ENCODE results near the gene GAPDH. TPM values are rescaled to one million over a fixed set of nuclear protein-coding genes. Genes with fewer than 3 reads are reported as not detected.
A peak's percentile ranks its signal among the peaks of the same experiment; 100 is the strongest.
"Not testable (repeated sequence)": the region's sequence is repeated elsewhere in the genome, so short reads cannot be mapped to it uniquely, and the experiment has no call there.

GAPDH gene
- total RNA-seq, 4 donors from 2014 or later = 962 to 1,122 (median 1,020) TPM

GRCh38 chr12:6536894-6537579 lies 2.7 kb downstream of the GAPDH start:
- DNase-seq = no peak
- no peaks in the 10 kb centered on the region for H3K36me3 ChIP-seq
- H3K9me3 ChIP-seq = no peaks in the 10 kb centered on the region
- TF ChIP-seq CTCF (IDR thresholded peaks at IDR 0.05) = no peak
- no peak for TF ChIP-seq POLR2A (IDR thresholded peaks at IDR 0.05)
- peaks cover 3 to 32% of the 10 kb centered on the region in 2 donors for H3K4me1 ChIP-seq
- intact Hi-C loops (cut with DNase I; ENCODE audit: low total_unique reads) = loop anchor here (5.0 to 10.0 kb wide), 2 partner anchors 115 to 202 kb away; no protein-coding TSS in a partner anchor
- H3K27ac ChIP-seq = peak overlapping the region; percentile 90 to 94
- H3K27me3 ChIP-seq = no peaks in the 10 kb centered on the region
- no peak overlapping the region for H3K4me3 ChIP-seq

DNA sequence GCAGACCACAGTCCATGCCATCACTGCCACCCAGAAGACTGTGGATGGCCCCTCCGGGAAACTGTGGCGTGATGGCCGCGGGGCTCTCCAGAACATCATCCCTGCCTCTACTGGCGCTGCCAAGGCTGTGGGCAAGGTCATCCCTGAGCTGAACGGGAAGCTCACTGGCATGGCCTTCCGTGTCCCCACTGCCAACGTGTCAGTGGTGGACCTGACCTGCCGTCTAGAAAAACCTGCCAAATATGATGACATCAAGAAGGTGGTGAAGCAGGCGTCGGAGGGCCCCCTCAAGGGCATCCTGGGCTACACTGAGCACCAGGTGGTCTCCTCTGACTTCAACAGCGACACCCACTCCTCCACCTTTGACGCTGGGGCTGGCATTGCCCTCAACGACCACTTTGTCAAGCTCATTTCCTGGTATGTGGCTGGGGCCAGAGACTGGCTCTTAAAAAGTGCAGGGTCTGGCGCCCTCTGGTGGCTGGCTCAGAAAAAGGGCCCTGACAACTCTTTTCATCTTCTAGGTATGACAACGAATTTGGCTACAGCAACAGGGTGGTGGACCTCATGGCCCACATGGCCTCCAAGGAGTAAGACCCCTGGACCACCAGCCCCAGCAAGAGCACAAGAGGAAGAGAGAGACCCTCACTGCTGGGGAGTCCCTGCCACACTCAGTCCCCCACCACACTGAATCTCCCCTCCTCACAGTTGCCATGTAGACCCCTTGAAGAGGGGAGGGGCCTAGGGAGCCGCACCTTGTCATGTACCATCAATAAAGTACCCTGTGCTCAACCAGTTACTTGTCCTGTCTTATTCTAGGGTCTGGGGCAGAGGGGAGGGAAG lies 3.5 kb downstream of the GAPDH start:
- H3K36me3 ChIP-seq = not testable (repeated sequence)
- H3K27ac ChIP-seq = peak overlapping the region; percentile 65 to 72
- intact Hi-C loops (cut with DNase I; ENCODE audit: low total_unique reads) = loop anchor here (5.0 to 10.0 kb wide), 2 partner anchors 115 to 203 kb away; no protein-coding TSS in a partner anchor

DNA sequence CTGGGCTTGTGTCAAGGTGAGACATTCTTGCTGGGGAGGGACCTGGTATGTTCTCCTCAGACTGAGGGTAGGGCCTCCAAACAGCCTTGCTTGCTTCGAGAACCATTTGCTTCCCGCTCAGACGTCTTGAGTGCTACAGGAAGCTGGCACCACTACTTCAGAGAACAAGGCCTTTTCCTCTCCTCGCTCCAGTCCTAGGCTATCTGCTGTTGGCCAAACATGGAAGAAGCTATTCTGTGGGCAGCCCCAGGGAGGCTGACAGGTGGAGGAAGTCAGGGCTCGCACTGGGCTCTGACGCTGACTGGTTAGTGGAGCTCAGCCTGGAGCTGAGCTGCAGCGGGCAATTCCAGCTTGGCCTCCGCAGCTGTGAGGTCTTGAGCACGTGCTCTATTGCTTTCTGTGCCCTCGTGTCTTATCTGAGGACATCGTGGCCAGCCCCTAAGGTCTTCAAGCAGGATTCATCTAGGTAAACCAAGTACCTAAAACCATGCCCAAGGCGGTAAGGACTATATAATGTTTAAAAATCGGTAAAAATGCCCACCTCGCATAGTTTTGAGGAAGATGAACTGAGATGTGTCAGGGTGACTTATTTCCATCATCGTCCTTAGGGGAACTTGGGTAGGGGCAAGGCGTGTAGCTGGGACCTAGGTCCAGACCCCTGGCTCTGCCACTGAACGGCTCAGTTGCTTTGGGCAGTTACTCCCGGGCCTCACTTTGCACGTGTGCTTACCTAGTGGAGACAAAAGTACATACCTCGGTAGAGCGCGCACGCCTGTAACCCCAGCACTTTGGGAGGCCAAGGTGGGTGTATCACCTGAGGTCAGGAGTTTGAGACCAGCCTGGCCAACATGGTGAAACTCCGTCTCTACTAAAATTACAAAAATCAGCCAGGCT lies 4.3 kb downstream of the GAPDH start:
- peak overlapping the region; percentile 65 to 72 for H3K27ac ChIP-seq
- intact Hi-C loops (cut with DNase I; ENCODE audit: low total_unique reads) = loop anchor here (5.0 to 10.0 kb wide), 2 partner anchors 116 to 204 kb away; no protein-coding TSS in a partner anchor

More for the DNA sequence above, 3.5 kb downstream of the GAPDH start:
- DNase-seq = peak; percentile 76 to 85
- H3K4me1 ChIP-seq = peaks cover 3 to 28% of the 10 kb centered on the region in 2 donors
- not testable (repeated sequence) for H3K27me3 ChIP-seq, H3K9me3 ChIP-seq, H3K4me3 ChIP-seq
- TF ChIP-seq CTCF (IDR thresholded peaks at IDR 0.05) = peak; percentile 75 to 95 (median 78)

DNA sequence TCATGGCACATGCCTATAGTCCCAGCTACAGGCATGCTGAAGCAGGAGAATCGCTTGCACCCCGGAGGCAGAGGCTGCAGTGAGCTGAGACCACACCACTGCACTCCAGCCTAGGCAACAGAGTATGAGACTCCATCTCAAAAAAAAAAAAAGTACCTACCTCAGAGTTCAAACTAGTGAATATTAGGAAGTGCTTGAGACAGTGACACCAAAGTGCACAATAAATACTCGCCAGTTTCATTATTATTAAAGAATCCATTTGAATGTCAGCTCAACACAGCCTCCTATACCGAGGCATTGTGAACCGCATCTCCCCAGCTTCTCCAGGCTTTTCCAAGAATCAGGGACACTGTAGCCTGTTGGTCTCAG lies 5.0 kb downstream of the GAPDH start:
- Histone ChIP-seq H3K27ac (no peak overlapping the region), H3K27me3 (no peaks in the 10 kb centered on the region), H3K9me3 (no peaks in the 10 kb centered on the region), H3K4me1 (peaks cover 3 to 23% of the 10 kb centered on the region in 2 donors), H3K36me3 (no peaks in the 10 kb centered on the region), H3K4me3 (no peak overlapping the region)
- intact Hi-C loops (cut with DNase I; ENCODE audit: low total_unique reads) = loop anchor here (5.0 to 10.0 kb wide), 2 partner anchors 117 to 204 kb away; no protein-coding TSS in a partner anchor
- TF ChIP-seq CTCF (IDR thresholded peaks at IDR 0.05) (no peak), POLR2A (IDR thresholded peaks at IDR 0.05) (no peak)
- DNase-seq = no peak

More for the DNA sequence above, 4.3 kb downstream of the GAPDH start:
- no peaks in the 10 kb centered on the region for H3K27me3 ChIP-seq
- H3K4me1 ChIP-seq = peaks cover 3 to 23% of the 10 kb centered on the region in 2 donors
- H3K4me3 ChIP-seq = no peak overlapping the region
- no peak for DNase-seq
- H3K36me3 ChIP-seq = no peaks in the 10 kb centered on the region
- TF ChIP-seq POLR2A (IDR thresholded peaks at IDR 0.05) (no peak), CTCF (IDR thresholded peaks at IDR 0.05) (no peak)
- no peaks in the 10 kb centered on the region for H3K9me3 ChIP-seq

Measured in uterus (tissue), 4 donors.